Esophagus squamous epithelium (tissue), 4 donors: ENCODE results near the gene GALNTL6.
A peak's percentile ranks its signal among the peaks of the same experiment; 100 is the strongest.

ENCODE experiments used
- POLR2A ChIP-seq, 4 donors: fragments of 450-650 bp; IDR thresholded peaks; one replicate each; pipeline ENCODE4 v1.6.1; 2017; ENCODE audit warnings: antibody characterized with exemption in 4 of 4, mild to moderate bottlenecking in 4 of 4, moderate library complexity in 3 of 4
- TF ChIP-seq, protein P1 (sequence below), 6 experiments: fragments of 450-650 bp in 4 of 6; fragments of 200-600 bp in 2 of 6; sonication (generic) in 2 of 6; IDR thresholded peaks; one replicate each; pipeline ENCODE4 v1.5.1; 2016 to 2019; ENCODE audit warnings: antibody characterized with exemption in 6 of 6, mild to moderate bottlenecking in 4 of 6, moderate library complexity in 4 of 6

DNA sequence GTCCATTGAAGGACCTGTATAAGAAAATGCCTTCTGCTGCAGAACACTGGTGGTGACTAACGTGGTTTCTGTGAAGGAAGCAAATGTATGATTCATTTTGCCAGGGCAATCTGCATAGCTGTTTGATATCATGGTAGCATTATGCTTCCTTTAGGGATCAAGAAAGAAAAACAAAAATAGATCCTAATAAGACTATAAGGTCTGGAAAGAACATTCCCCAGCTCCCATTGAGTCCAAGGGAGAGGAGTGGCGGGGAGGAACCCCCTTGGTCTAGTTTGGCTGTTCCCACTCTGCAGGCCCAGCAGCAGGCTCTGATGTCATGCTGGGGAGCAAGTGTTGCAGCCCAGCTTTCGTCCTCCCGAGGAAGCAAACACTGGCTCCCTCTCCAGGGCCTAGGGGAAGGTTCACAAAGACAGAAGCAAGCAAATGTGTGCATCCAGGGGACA lies 1200.9 kb downstream of the GALNTL6 start:
- no peak for TF ChIP-seq POLR2A (IDR thresholded peaks at IDR 0.05)
- TF ChIP-seq, protein P1, sequence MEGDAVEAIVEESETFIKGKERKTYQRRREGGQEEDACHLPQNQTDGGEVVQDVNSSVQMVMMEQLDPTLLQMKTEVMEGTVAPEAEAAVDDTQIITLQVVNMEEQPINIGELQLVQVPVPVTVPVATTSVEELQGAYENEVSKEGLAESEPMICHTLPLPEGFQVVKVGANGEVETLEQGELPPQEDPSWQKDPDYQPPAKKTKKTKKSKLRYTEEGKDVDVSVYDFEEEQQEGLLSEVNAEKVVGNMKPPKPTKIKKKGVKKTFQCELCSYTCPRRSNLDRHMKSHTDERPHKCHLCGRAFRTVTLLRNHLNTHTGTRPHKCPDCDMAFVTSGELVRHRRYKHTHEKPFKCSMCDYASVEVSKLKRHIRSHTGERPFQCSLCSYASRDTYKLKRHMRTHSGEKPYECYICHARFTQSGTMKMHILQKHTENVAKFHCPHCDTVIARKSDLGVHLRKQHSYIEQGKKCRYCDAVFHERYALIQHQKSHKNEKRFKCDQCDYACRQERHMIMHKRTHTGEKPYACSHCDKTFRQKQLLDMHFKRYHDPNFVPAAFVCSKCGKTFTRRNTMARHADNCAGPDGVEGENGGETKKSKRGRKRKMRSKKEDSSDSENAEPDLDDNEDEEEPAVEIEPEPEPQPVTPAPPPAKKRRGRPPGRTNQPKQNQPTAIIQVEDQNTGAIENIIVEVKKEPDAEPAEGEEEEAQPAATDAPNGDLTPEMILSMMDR (IDR thresholded peaks at IDR 0.05), result peak in 1 of 6 experiments; percentile 35
